Type B pancreatic cell (in vitro differentiated cells): Measurements from ENCODE around the gene STAC. TPM values are rescaled to one million over a fixed set of nuclear protein-coding genes. Genes with fewer than 3 reads are reported as not detected.

ENCODE experiments used
- DNase-seq: peaks from one replicate; pipeline ENCODE4 v3.0.0; 2021; ENCODE audit warnings: mixed read lengths; ENCODE audit not compliant: unreplicated experiment; ENCODE audit errors: extremely low spot score
- H3K27ac Mint-ChIP-seq: 2 replicates; pipeline ENCODE4 v1.8.0; 2021; ENCODE audit warnings: mild to moderate bottlenecking, mixed read lengths
- H3K27me3 Mint-ChIP-seq: 2 replicates; pipeline ENCODE4 v1.8.0; 2021; ENCODE audit warnings: mixed read lengths
- H3K36me3 Mint-ChIP-seq: 2 replicates; pipeline ENCODE4 v1.8.0; 2021; ENCODE audit warnings: mixed read lengths
- H3K4me1 Mint-ChIP-seq: one replicate; pipeline ENCODE4 v1.8.0; 2021; ENCODE audit warnings: mixed read lengths; ENCODE audit not compliant: unreplicated experiment
- H3K4me3 Mint-ChIP-seq: 2 replicates; pipeline ENCODE4 v1.8.0; 2021; ENCODE audit warnings: mild to moderate bottlenecking, mixed read lengths
- H3K9me3 Mint-ChIP-seq: 2 replicates; pipeline ENCODE4 v1.8.0; 2021; ENCODE audit warnings: mixed read lengths
- total RNA-seq: library from RNA; stranded (reverse); gene quantifications from 2 replicates; pipeline ENCODE4 v1.2.1, GENCODE V29; 2021; ENCODE audit warnings: low replicate concordance
- TF ChIP-seq, protein P1 (sequence below): fragments of 200-600 bp; sonication (generic); conservative IDR thresholded peaks from 2 replicates; pipeline ENCODE4 v1.5.0; 2021; ENCODE audit warnings: antibody characterized with exemption, mild to moderate bottlenecking

Gene STAC
- total RNA-seq, 1 donor from 2014 or later: 3.5 TPM

DNA sequence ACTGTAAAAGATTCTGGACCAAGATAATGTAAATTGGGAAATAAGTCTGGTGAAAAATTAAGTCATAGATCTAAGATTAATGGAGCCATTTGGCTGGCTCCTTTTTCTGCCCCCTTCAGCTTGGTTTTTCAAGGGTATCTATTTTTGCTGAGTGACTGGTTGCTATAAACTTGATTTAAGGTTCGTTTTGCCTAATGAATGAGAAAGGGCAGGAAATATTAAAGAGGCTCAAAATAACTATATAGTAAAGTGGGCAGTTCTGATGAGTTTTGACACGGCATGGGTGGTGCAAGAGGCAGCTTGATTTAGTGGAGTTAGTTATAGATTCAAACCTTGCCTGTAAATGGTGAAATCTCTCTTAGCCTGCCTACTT is 140.7 kb downstream of the STAC start:
- Mint-ChIP-seq H3K4me1 (peaks cover 6% of the 10 kb centered on the region), H3K9me3 (no peaks in the 10 kb centered on the region), H3K4me3 (no peak overlapping the region), H3K36me3 (no peaks in the 10 kb centered on the region), H3K27me3 (no peaks in the 10 kb centered on the region), H3K27ac (no peak overlapping the region)
- no peak for DNase-seq
- TF ChIP-seq, protein P1, sequence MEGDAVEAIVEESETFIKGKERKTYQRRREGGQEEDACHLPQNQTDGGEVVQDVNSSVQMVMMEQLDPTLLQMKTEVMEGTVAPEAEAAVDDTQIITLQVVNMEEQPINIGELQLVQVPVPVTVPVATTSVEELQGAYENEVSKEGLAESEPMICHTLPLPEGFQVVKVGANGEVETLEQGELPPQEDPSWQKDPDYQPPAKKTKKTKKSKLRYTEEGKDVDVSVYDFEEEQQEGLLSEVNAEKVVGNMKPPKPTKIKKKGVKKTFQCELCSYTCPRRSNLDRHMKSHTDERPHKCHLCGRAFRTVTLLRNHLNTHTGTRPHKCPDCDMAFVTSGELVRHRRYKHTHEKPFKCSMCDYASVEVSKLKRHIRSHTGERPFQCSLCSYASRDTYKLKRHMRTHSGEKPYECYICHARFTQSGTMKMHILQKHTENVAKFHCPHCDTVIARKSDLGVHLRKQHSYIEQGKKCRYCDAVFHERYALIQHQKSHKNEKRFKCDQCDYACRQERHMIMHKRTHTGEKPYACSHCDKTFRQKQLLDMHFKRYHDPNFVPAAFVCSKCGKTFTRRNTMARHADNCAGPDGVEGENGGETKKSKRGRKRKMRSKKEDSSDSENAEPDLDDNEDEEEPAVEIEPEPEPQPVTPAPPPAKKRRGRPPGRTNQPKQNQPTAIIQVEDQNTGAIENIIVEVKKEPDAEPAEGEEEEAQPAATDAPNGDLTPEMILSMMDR: no peak

- Mint-ChIP-seq H3K36me3 (no peaks in the 10 kb centered on the region), H3K9me3 (no peaks in the 10 kb centered on the region), H3K4me1 (peaks cover 6% of the 10 kb centered on the region), H3K4me3 (no peak overlapping the region), H3K27me3 (no peaks in the 10 kb centered on the region), H3K27ac (no peak overlapping the region)
- no peak for DNase-seq
- TF ChIP-seq, protein P1: no peak
These were observed 144.3 kb downstream of the STAC start for GRCh38 chr3:36524560-36524959.

GRCh38 chr3:36525115-36525801 is 145.0 kb downstream of the STAC start:
- no peak overlapping the region for H3K27ac Mint-ChIP-seq
- H3K36me3 Mint-ChIP-seq: no peaks in the 10 kb centered on the region
- TF ChIP-seq, protein P1: no peak
- no peaks in the 10 kb centered on the region for H3K27me3 Mint-ChIP-seq
- no peak overlapping the region for H3K4me3 Mint-ChIP-seq
- no peaks in the 10 kb centered on the region for H3K9me3 Mint-ChIP-seq
- peaks cover 6% of the 10 kb centered on the region for H3K4me1 Mint-ChIP-seq
- no peak for DNase-seq

- no peaks in the 10 kb centered on the region for H3K36me3 Mint-ChIP-seq
- no peaks in the 10 kb centered on the region for H3K4me1 Mint-ChIP-seq
- no peak overlapping the region for H3K4me3 Mint-ChIP-seq
- TF ChIP-seq, protein P1: no peak
- no peak for DNase-seq
- no peaks in the 10 kb centered on the region for H3K9me3 Mint-ChIP-seq
- no peak overlapping the region for H3K27ac Mint-ChIP-seq
- H3K27me3 Mint-ChIP-seq: peaks cover 21% of the 10 kb centered on the region
These were observed 157.9 kb downstream of the STAC start for GRCh38 chr3:36538136-36538749.

DNA sequence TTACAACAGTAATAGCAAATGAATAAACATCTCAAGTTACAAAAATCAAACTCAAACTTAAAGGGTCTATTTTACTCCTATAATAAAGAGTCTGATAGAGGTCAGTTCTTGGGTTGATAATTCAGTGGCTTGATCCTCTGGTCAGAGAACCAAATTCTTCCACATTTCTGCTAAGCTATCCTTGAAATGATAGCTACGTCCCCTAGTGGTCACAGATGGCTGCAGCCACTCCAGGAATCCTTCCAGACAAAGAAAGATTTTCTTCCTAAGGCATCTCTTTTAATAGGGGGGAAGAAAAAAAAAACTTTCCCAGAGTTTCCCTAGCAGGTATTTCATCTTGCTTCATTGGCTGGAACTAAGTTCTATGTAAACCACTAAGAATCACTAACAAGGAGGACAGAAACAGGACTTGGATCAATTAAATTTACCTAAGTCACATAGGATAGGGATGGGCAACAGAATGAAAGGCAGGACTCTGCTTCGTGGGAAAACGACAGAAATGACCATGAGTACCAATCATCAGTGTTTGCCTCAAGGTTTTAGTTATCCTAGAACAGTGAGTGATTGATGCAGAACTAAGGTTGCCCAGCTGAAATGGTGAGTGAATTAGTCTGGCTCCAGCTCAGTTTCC is 160.7 kb downstream of the STAC start:
- H3K27me3 Mint-ChIP-seq: peaks cover 23% of the 10 kb centered on the region
- H3K36me3 Mint-ChIP-seq: no peaks in the 10 kb centered on the region
- no peak overlapping the region for H3K4me3 Mint-ChIP-seq
- no peak overlapping the region for H3K27ac Mint-ChIP-seq
- DNase-seq: no peak
- TF ChIP-seq, protein P1: peak; percentile 87
- peaks cover 2% of the 10 kb centered on the region for H3K4me1 Mint-ChIP-seq
- H3K9me3 Mint-ChIP-seq: no peaks in the 10 kb centered on the region
